ENCODE results near the gene EXOC1. TPM values are rescaled to one million over a fixed set of nuclear protein-coding genes. Genes with fewer than 3 reads are reported as not detected.

The EXOC1 gene
- total RNA-seq, 1 donor from 2014 or later, result 28.9 TPM

DNA sequence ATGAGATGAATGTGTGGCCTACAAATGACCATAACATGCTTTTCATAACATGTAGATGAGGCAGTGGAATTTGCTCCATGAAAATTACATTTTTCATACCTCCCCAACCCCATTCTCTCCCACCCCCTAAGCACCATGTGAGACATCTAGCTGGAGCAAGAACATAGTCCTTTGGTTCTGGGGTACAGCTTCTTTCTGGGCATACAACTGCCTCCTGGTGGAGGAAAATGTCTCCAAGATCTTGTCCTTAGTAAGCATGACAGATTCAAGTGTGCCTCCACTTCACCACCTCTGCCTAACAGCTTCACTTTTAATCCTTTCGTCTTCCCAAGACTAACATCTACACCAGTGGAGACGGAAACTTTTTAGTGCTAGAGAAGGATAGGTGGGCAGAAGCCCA, 25.9 kb upstream of the EXOC1 start:
- H3K4me1 Mint-ChIP-seq (ENCODE audit: low read depth), result no peaks in the 10 kb centered on the region
- no peak overlapping the region for H3K4me3 Mint-ChIP-seq (ENCODE audit: unreplicated experiment)
- peaks cover 40% of the 10 kb centered on the region for H3K27me3 Mint-ChIP-seq (ENCODE audit: low read depth)
- H3K27ac Mint-ChIP-seq (ENCODE audit: unreplicated experiment), result no peak overlapping the region
- no peak for DNase-seq (ENCODE audit: low spot score)
- H3K36me3 Mint-ChIP-seq (ENCODE audit: low read depth), result no peaks in the 10 kb centered on the region
- TF ChIP-seq, protein P1, sequence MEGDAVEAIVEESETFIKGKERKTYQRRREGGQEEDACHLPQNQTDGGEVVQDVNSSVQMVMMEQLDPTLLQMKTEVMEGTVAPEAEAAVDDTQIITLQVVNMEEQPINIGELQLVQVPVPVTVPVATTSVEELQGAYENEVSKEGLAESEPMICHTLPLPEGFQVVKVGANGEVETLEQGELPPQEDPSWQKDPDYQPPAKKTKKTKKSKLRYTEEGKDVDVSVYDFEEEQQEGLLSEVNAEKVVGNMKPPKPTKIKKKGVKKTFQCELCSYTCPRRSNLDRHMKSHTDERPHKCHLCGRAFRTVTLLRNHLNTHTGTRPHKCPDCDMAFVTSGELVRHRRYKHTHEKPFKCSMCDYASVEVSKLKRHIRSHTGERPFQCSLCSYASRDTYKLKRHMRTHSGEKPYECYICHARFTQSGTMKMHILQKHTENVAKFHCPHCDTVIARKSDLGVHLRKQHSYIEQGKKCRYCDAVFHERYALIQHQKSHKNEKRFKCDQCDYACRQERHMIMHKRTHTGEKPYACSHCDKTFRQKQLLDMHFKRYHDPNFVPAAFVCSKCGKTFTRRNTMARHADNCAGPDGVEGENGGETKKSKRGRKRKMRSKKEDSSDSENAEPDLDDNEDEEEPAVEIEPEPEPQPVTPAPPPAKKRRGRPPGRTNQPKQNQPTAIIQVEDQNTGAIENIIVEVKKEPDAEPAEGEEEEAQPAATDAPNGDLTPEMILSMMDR (IDR thresholded peaks at IDR 0.05), result no peak
- H3K9me3 Mint-ChIP-seq (ENCODE audit: low read depth), result no peaks in the 10 kb centered on the region

DNA sequence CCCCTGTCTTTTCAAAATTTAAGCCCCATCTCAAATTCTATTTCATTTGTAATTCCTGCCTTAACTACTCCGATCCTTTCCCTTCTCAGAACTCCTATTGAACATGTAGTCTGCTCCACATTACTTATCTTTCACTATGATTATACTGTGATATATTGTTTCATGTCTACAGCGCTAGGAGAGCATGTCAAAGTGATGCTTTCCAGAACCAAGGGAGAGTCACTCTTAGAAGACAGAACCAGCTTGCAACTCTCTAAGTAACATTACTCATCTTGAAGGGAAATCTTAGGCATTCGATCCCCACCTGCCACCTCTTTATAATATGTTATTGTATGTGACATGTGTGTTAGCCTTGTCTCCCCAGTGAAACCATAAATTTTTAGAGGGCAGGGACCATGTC, 23.4 kb upstream of the EXOC1 start:
- Mint-ChIP-seq H3K9me3 (ENCODE audit: low read depth) (no peaks in the 10 kb centered on the region), H3K4me3 (ENCODE audit: unreplicated experiment) (no peak overlapping the region), H3K4me1 (ENCODE audit: low read depth) (no peaks in the 10 kb centered on the region), H3K27ac (ENCODE audit: unreplicated experiment) (no peak overlapping the region), H3K36me3 (ENCODE audit: low read depth) (no peaks in the 10 kb centered on the region), H3K27me3 (ENCODE audit: low read depth) (peaks cover 41% of the 10 kb centered on the region)
- TF ChIP-seq, protein P1 (IDR thresholded peaks at IDR 0.05), result no peak
- no peak for DNase-seq (ENCODE audit: low spot score)

DNA sequence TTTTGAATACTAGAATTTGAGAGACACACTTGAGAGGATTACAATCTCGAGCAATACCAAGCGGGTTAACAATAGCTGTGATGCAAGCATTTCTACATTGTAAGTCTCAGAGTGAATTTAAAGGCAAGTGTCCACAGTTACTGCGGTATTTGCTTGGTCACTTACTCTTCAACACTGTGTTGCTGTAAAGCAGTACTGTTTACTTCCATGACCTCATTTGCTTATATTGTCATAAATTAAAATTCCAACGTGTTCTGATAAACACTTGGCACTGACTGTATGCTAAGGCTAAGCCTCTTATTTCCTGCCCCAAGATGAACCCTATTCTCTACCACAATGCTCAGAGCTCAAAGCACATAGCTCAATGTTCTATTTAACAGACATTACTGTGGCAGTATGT, 22.7 kb upstream of the EXOC1 start:
- H3K9me3 Mint-ChIP-seq (ENCODE audit: low read depth), result no peaks in the 10 kb centered on the region
- H3K27ac Mint-ChIP-seq (ENCODE audit: unreplicated experiment), result no peak overlapping the region
- H3K27me3 Mint-ChIP-seq (ENCODE audit: low read depth), result peaks cover 45% of the 10 kb centered on the region
- no peaks in the 10 kb centered on the region for H3K4me1 Mint-ChIP-seq (ENCODE audit: low read depth)
- no peak for DNase-seq (ENCODE audit: low spot score)
- TF ChIP-seq, protein P1 (IDR thresholded peaks at IDR 0.05), result no peak
- no peak overlapping the region for H3K4me3 Mint-ChIP-seq (ENCODE audit: unreplicated experiment)
- H3K36me3 Mint-ChIP-seq (ENCODE audit: low read depth), result no peaks in the 10 kb centered on the region

DNA sequence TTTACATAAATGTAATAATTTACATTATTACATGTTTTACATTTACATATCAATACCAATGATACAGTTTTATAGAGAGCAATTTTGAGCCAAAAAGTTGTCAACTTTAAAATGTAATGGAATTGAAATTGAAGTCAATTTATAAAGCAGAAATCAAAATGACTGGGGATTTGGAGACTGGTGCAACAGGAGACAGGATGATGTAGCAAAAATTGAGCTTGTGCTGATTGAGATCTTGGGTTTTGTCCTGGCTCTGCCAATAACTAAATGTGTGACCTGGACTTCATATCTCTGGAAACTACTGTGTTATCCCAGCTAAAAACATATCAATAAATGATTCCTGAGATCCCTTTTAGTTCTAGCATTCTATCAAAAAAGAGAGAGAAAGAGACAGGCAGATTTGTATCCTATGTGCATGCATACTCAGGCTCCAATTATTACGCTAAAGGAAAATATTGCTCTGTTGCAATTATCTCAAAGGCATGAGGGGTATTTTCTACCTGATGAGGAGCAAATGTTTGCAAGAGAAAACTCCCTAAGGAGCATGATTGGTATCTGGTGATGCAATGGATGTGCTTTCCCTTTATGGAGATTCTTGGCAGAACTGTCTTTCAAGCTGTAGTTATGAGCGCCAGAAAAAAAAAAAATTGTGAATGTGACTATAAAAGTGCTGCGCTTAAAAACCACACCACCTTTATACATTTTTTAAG, 19.2 kb upstream of the EXOC1 start:
- peaks cover 32% of the 10 kb centered on the region for H3K27me3 Mint-ChIP-seq (ENCODE audit: low read depth)

DNA sequence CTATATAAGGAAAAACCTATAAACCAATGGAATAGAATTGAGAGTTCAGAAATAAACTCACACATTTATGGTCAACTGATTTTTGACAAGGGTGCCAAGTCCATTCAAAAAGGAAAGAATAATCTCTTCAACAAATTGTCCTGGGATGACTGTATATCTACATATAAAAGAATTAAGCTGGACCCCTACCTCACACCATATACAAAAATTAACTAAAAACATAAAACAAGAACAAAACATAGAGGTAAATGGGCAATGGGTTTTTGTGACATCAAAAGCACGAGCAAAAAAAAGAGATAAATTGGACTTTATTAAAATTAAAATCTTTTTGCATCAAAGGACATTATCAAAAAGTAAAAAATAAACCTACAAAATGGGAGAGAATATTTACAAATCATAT, 15.5 kb upstream of the EXOC1 start:
- no peak overlapping the region for H3K4me3 Mint-ChIP-seq (ENCODE audit: unreplicated experiment)
- H3K36me3 Mint-ChIP-seq (ENCODE audit: low read depth), result no peaks in the 10 kb centered on the region
- no peak for DNase-seq (ENCODE audit: low spot score)
- peaks cover 15% of the 10 kb centered on the region for H3K27me3 Mint-ChIP-seq (ENCODE audit: low read depth)
- peaks cover 10% of the 10 kb centered on the region for H3K9me3 Mint-ChIP-seq (ENCODE audit: low read depth)
- no peak overlapping the region for H3K27ac Mint-ChIP-seq (ENCODE audit: unreplicated experiment)
- peaks cover 11% of the 10 kb centered on the region for H3K4me1 Mint-ChIP-seq (ENCODE audit: low read depth)
- TF ChIP-seq, protein P1 (IDR thresholded peaks at IDR 0.05), result no peak

More for the DNA sequence above, 19.2 kb upstream of the EXOC1 start:
- no peak overlapping the region for H3K4me3 Mint-ChIP-seq (ENCODE audit: unreplicated experiment)
- H3K27ac Mint-ChIP-seq (ENCODE audit: unreplicated experiment), result no peak overlapping the region
- TF ChIP-seq, protein P1 (IDR thresholded peaks at IDR 0.05), result no peak
- no peaks in the 10 kb centered on the region for H3K36me3 Mint-ChIP-seq (ENCODE audit: low read depth)
- peaks cover 4% of the 10 kb centered on the region for H3K9me3 Mint-ChIP-seq (ENCODE audit: low read depth)
- DNase-seq (ENCODE audit: low spot score), result no peak
- no peaks in the 10 kb centered on the region for H3K4me1 Mint-ChIP-seq (ENCODE audit: low read depth)

Data from chondrocyte (in vitro differentiated cells).